HG03571 (cell line): Measurements from ENCODE around the gene SMOC2.

ENCODE experiments used
- ATAC-seq: cut with Tn5 transposase; IDR thresholded peaks from one replicate; pipeline ENCODE4 v1.9.1; 2021; ENCODE audit not compliant: unreplicated experiment

SMOC2 gene

GRCh38 chr6:168415098-168415992 lies 25.6 kb upstream of the SMOC2 start:
- no peak for ATAC-seq

- no peak for ATAC-seq
Measured at GRCh38 chr6:168415993-168416530, 24.9 kb upstream of the SMOC2 start.

GRCh38 chr6:168416531-168416930 lies 24.5 kb upstream of the SMOC2 start:
- no peak for ATAC-seq

GRCh38 chr6:168417191-168417590 lies 23.8 kb upstream of the SMOC2 start:
- no peak for ATAC-seq

GRCh38 chr6:168417679-168418557 lies 23.1 kb upstream of the SMOC2 start:
- no peak for ATAC-seq

- no peak for ATAC-seq
Measured at GRCh38 chr6:168418711-168419121, 22.3 kb upstream of the SMOC2 start.

GRCh38 chr6:168419569-168419968 lies 21.4 kb upstream of the SMOC2 start:
- no peak for ATAC-seq

- ATAC-seq: no peak
Measured at GRCh38 chr6:168420084-168420483, 20.9 kb upstream of the SMOC2 start.

GRCh38 chr6:168420706-168421105 lies 20.3 kb upstream of the SMOC2 start:
- ATAC-seq: no peak

GRCh38 chr6:168427184-168427583 lies 13.8 kb upstream of the SMOC2 start:
- ATAC-seq: no peak

GRCh38 chr6:168428052-168428826 lies 12.7 kb upstream of the SMOC2 start:
- no peak for ATAC-seq

- ATAC-seq: no peak
Measured at GRCh38 chr6:168428863-168429262, 12.1 kb upstream of the SMOC2 start.

GRCh38 chr6:168432196-168432595 lies 8.8 kb upstream of the SMOC2 start:
- ATAC-seq: no peak

GRCh38 chr6:168433898-168434297 lies 7.1 kb upstream of the SMOC2 start:
- ATAC-seq: no peak

- no peak for ATAC-seq
Measured at GRCh38 chr6:168434505-168434904, 6.5 kb upstream of the SMOC2 start.

- no peak for ATAC-seq
Measured at GRCh38 chr6:168437751-168438150, 3.2 kb upstream of the SMOC2 start.

GRCh38 chr6:168438783-168439520 lies 2.0 kb upstream of the SMOC2 start:
- no peak for ATAC-seq

GRCh38 chr6:168439794-168440450 lies 1.1 kb upstream of the SMOC2 start:
- ATAC-seq: no peak
